ENCODE data around the gene GLIS1. TPM values are rescaled to one million over a fixed set of nuclear protein-coding genes. Genes with fewer than 3 reads are reported as not detected.

The GLIS1 gene
- total RNA-seq, 1 experiment from 2014 or later = 0.28 TPM

- Mint-ChIP-seq H3K9me3 (no peaks in the 10 kb centered on the region), H3K27me3 (ENCODE audit: low read depth) (peaks cover 16% of the 10 kb centered on the region), H3K4me3 (no peak overlapping the region), H3K36me3 (ENCODE audit: insufficient read depth in 1 of 3, low read depth in 3 of 3) (no peaks in the 10 kb centered on the region), H3K27ac (no peak overlapping the region), H3K4me1 (no peaks in the 10 kb centered on the region)
- Histone ChIP-seq H3K4me1 (ENCODE audit: insufficient read depth, low read length) (no peaks in the 10 kb centered on the region), H4K8ac (replicated peaks; ENCODE audit: insufficient read length, low read depth, low read length) (no peak overlapping the region), H2BK20ac (ENCODE audit: low read depth, low read length, poor library complexity, severe bottlenecking) (no peak overlapping the region), H3K4me2 (ENCODE audit: insufficient read depth, insufficient read length, low read length) (no peak overlapping the region), H2BK120ac (ENCODE audit: low read depth, low read length, poor library complexity, severe bottlenecking) (no peak overlapping the region), H3K9me3 (ENCODE audit: control insufficient read depth, low read depth, low read length) (no peaks in the 10 kb centered on the region), H3K27ac (ENCODE audit: insufficient read length, low read depth, low read length) (no peak overlapping the region), H3K23me2 (ENCODE audit: insufficient read length, low read depth, low read length, poor library complexity, severe bottlenecking) (no peaks in the 10 kb centered on the region), H3K23ac (ENCODE audit: insufficient read length, low read depth, low read length) (no peak overlapping the region), H3T11ph (ENCODE audit: low read length) (no peak overlapping the region), H2AK5ac (ENCODE audit: insufficient read length, low read length) (no peak overlapping the region), H2BK15ac (ENCODE audit: low read depth, low read length) (no peak overlapping the region), H3K56ac (ENCODE audit: insufficient read length, low read depth, low read length) (no peak overlapping the region), H3K4ac (ENCODE audit: low read depth, low read length) (no peak overlapping the region), H4K20me1 (ENCODE audit: control insufficient read depth, insufficient read depth, insufficient read length) (no peaks in the 10 kb centered on the region), H3K27me3 (ENCODE audit: insufficient read depth, low read length) (no peaks in the 10 kb centered on the region; the same call in 1 of the 2 replicates), H4K91ac (ENCODE audit: insufficient read length, low read depth, low read length) (no peak overlapping the region), H2BK12ac (ENCODE audit: insufficient read length, low read depth, low read length) (no peak overlapping the region), H4K5ac (ENCODE audit: insufficient read length, low read depth, low read length) (no peak overlapping the region), H3K14ac (ENCODE audit: insufficient read depth, low read length) (no peak overlapping the region), H3K79me1 (ENCODE audit: insufficient read depth, low read depth, low read length, poor library complexity, severe bottlenecking) (no peaks in the 10 kb centered on the region), H3K18ac (ENCODE audit: insufficient read length, low read depth, low read length) (no peak overlapping the region), H3K79me2 (ENCODE audit: insufficient read depth, low read length) (no peaks in the 10 kb centered on the region), H2AFZ (ENCODE audit: low read length) (no peak overlapping the region), H3K9ac (ENCODE audit: extremely low read depth, insufficient read length, low read length) (no peak overlapping the region), H2BK5ac (ENCODE audit: insufficient read length, low read length) (no peak overlapping the region)
- TF ChIP-seq CTCF (conservative IDR thresholded peaks at IDR 0.05) = no peak
- WGBS (ENCODE audit: extremely low coverage, insufficient read length, low lambda C conversion rate) = no CpG with 5 or more reads among the region's 4 CpGs
- DNase-seq = no peak
Observed at GRCh38 chr1:53599481-53599880, 139.5 kb downstream of the GLIS1 start.
